Stomach (tissue), 4 donors: ENCODE measurements around the gene CLCNKA.

Experiments
- EP300 ChIP-seq: sonication (generic); formaldehyde crosslinking; IDR thresholded peaks from one replicate; pipeline ENCODE4 v1.6.1; 2017; ENCODE audit warnings: antibody characterized with exemption
- POLR2A ChIP-seq, 4 donors: fragments of 450-650 bp; IDR thresholded peaks; one replicate each; pipeline ENCODE4 v1.6.1; 2016; ENCODE audit warnings: antibody characterized with exemption in 4 of 4, control low read depth in 2 of 4, mild to moderate bottlenecking in 1 of 4, moderate library complexity in 1 of 4
- TF ChIP-seq, protein P1 (sequence below), 7 experiments: fragments of 450-650 bp in 4 of 7; fragments of 200-600 bp in 3 of 7; sonication (generic) in 3 of 7; IDR thresholded peaks; one replicate each; pipeline ENCODE4 v1.5.1; 2016 to 2019; ENCODE audit warnings: antibody characterized with exemption in 7 of 7, control low read depth in 2 of 7, mild to moderate bottlenecking in 1 of 7

DNA sequence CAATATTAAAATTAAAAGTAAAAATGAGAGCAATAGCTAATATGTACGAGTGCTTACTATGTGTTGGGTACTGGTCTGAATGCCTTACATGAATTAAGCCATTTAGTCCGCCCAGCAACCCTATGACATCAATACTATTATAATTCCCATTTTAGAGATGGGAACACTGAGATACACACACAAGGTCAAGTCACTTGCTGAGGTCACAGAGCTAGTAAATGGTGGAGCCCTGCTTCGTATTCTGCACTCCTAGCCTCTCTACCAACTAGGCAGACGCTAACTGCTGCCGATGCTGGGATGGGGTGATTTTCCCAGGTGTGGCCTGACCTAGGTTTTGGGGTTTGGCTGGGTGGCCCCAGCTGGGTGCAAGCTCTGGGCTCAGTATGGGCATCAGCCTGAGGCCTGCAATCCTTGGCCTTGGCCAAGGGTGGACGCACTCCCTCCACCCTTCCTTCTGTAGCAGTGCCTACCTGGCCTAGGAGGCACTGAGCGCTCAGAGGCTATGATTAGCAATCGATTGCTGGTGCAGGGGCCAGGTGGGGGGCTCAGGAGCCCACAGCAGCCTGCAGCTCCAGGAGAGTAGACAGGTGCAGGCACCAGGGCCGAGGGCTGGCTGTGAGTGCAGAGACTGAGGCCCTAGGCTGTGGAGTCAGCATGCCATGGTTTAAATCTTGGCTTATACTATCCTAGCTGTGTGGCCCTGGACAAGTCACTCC is 49.0 kb downstream of the CLCNKA start:
- TF ChIP-seq, protein P1, sequence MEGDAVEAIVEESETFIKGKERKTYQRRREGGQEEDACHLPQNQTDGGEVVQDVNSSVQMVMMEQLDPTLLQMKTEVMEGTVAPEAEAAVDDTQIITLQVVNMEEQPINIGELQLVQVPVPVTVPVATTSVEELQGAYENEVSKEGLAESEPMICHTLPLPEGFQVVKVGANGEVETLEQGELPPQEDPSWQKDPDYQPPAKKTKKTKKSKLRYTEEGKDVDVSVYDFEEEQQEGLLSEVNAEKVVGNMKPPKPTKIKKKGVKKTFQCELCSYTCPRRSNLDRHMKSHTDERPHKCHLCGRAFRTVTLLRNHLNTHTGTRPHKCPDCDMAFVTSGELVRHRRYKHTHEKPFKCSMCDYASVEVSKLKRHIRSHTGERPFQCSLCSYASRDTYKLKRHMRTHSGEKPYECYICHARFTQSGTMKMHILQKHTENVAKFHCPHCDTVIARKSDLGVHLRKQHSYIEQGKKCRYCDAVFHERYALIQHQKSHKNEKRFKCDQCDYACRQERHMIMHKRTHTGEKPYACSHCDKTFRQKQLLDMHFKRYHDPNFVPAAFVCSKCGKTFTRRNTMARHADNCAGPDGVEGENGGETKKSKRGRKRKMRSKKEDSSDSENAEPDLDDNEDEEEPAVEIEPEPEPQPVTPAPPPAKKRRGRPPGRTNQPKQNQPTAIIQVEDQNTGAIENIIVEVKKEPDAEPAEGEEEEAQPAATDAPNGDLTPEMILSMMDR (IDR thresholded peaks at IDR 0.05): no peak
- TF ChIP-seq EP300 (no peak), POLR2A (IDR thresholded peaks at IDR 0.05) (no peak)
